HEK293 (cell line): Measurements from ENCODE around the gene URGCP.

Source experiments
- CTCF ChIA-PET: fragments of 350-600 bp; formaldehyde crosslinking; extraction: SDS; loops from one replicate; lab custom pipeline; 2021; ENCODE audit warnings: antibody characterized with exemption; lab: Yijun Ruan, JAX
- POLR2A ChIA-PET: fragments of 300-600 bp; formaldehyde crosslinking; extraction: SDS; loops from one replicate; lab custom pipeline; 2020; ENCODE audit warnings: antibody characterized with exemption, inconsistent platforms; lab: Yijun Ruan, JAX
- H3K27ac ChIP-seq: fragments of 200-500 bp; sonication (Bioruptor generic); 2 replicates; pipeline ENCODE4 v1.5.1; 2014; ENCODE audit warnings: low read depth, low read length, control low read depth, inconsistent platforms; ENCODE audit errors: extremely low read depth
- H3K36me3 ChIP-seq, 2 experiments: fragments of 200-500 bp in 1 of 2; sonication (Bioruptor generic) in 1 of 2; 1 replicate in 1 of 2; 2 replicates in 1 of 2; pipeline ENCODE4 v1.5.1; 2014 to 2017; ENCODE audit warnings: inconsistent platforms in 2 of 2, low read length in 2 of 2; ENCODE audit not compliant: control insufficient read depth in 2 of 2, insufficient read depth in 1 of 2
- H3K4me1 ChIP-seq: fragments of 200-500 bp; sonication (Bioruptor generic); 2 replicates; pipeline ENCODE4 v1.5.1; 2014; ENCODE audit warnings: mild to moderate bottlenecking, low read length, inconsistent platforms; ENCODE audit not compliant: control insufficient read depth, insufficient read depth
- H3K4me3 ChIP-seq: 2 replicates; pipeline ENCODE4 v1.5.1; 2011; ENCODE audit warnings: low read depth, mild to moderate bottlenecking, control low read depth, low read length, moderate library complexity
- H3K9me3 ChIP-seq: fragments of 200-500 bp; sonication (Bioruptor generic); 2 replicates; pipeline ENCODE4 v1.5.1; 2014; ENCODE audit warnings: low read depth, low read length, inconsistent platforms; ENCODE audit not compliant: control insufficient read depth, insufficient read depth
- GLI2 ChIP-seq: fragments of 450-650 bp; formaldehyde crosslinking; IDR thresholded peaks from 2 replicates; pipeline ENCODE4; 2017; ENCODE audit warnings: missing biosample characterization, missing genetic modification characterization, low read depth, borderline replicate concordance
- KLF10 ChIP-seq: fragments of 450-650 bp; IDR thresholded peaks from 2 replicates; pipeline ENCODE4 v1.5.1; 2018; ENCODE audit warnings: missing biosample characterization, mild to moderate bottlenecking, missing genetic modification characterization
- REPIN1 ChIP-seq: fragments of 450-650 bp; formaldehyde crosslinking; IDR thresholded peaks from 2 replicates; pipeline ENCODE4 v1.5.1; 2017; ENCODE audit warnings: missing biosample characterization, missing genetic modification characterization, low read depth
- SALL2 ChIP-seq: fragments of 450-650 bp; formaldehyde crosslinking; IDR thresholded peaks from 2 replicates; pipeline ENCODE4 v1.5.0; 2017; ENCODE audit warnings: missing biosample characterization, mild to moderate bottlenecking, missing genetic modification characterization, borderline replicate concordance
- SP2 ChIP-seq: fragments of 450-650 bp; formaldehyde crosslinking; IDR thresholded peaks from 2 replicates; pipeline ENCODE4 v1.5.1; 2016; ENCODE audit warnings: missing biosample characterization, missing genetic modification characterization
- TSHZ1 ChIP-seq: fragments of 450-650 bp; formaldehyde crosslinking; IDR thresholded peaks from 2 replicates; pipeline ENCODE4 v1.5.1; 2016; ENCODE audit warnings: missing biosample characterization, missing genetic modification characterization, borderline replicate concordance
- WT1 ChIP-seq: fragments of 450-650 bp; formaldehyde crosslinking; IDR thresholded peaks from 2 replicates; pipeline ENCODE4 v1.5.1; 2016; ENCODE audit warnings: missing biosample characterization, missing genetic modification characterization
- ZBTB17 ChIP-seq: fragments of 450-650 bp; formaldehyde crosslinking; IDR thresholded peaks from 2 replicates; pipeline ENCODE4 v1.5.1; 2016; ENCODE audit warnings: missing biosample characterization, missing genetic modification characterization
- ZNF16 ChIP-seq: fragments of 450-650 bp; formaldehyde crosslinking; IDR thresholded peaks from 2 replicates; pipeline ENCODE4 v1.5.1; 2016; ENCODE audit warnings: low read depth, missing biosample characterization, missing genetic modification characterization
- ZNF174 ChIP-seq: fragments of 450-650 bp; formaldehyde crosslinking; IDR thresholded peaks from 2 replicates; pipeline ENCODE4 v1.5.0; 2017; ENCODE audit warnings: missing biosample characterization, mild to moderate bottlenecking, missing genetic modification characterization
- ZNF19 ChIP-seq: fragments of 450-650 bp; formaldehyde crosslinking; IDR thresholded peaks from 2 replicates; pipeline ENCODE4; 2016; ENCODE audit warnings: missing biosample characterization, missing genetic modification characterization, low read depth
- ZNF2 ChIP-seq: fragments of 450-650 bp; formaldehyde crosslinking; IDR thresholded peaks from 2 replicates; pipeline ENCODE4 v1.5.1; 2016; ENCODE audit warnings: missing biosample characterization, missing genetic modification characterization
- ZNF354C ChIP-seq: fragments of 450-650 bp; formaldehyde crosslinking; IDR thresholded peaks from 2 replicates; pipeline ENCODE4 v1.5.1; 2016; ENCODE audit warnings: missing biosample characterization, missing genetic modification characterization, low read depth, borderline replicate concordance
- ZNF391 ChIP-seq: fragments of 450-650 bp; formaldehyde crosslinking; IDR thresholded peaks from 2 replicates; pipeline ENCODE4 v1.5.1; 2016; ENCODE audit warnings: low read depth, missing biosample characterization, missing genetic modification characterization, borderline replicate concordance
- ZNF423 ChIP-seq: fragments of 450-650 bp; formaldehyde crosslinking; IDR thresholded peaks from 2 replicates; pipeline ENCODE4 v1.5.1; 2016; ENCODE audit warnings: missing biosample characterization, missing genetic modification characterization
- ZNF513 ChIP-seq: fragments of 450-650 bp; IDR thresholded peaks from 2 replicates; pipeline ENCODE4 v1.5.1; 2018; ENCODE audit warnings: missing biosample characterization, missing genetic modification characterization
- ZNF529 ChIP-seq: fragments of 450-650 bp; formaldehyde crosslinking; IDR thresholded peaks from 2 replicates; pipeline ENCODE4 v1.5.1; 2017; ENCODE audit warnings: missing genetic modification characterization, missing biosample characterization; ENCODE audit not compliant: insufficient replicate concordance
- ZNF530 ChIP-seq: fragments of 450-650 bp; formaldehyde crosslinking; IDR thresholded peaks from 2 replicates; pipeline ENCODE4 v1.5.1; 2016; ENCODE audit warnings: low read depth, missing biosample characterization, missing genetic modification characterization
- ZNF555 ChIP-seq: fragments of 450-650 bp; formaldehyde crosslinking; conservative IDR thresholded peaks from 2 replicates; pipeline ENCODE4 v1.5.1; 2017; ENCODE audit warnings: missing biosample characterization, mild to moderate bottlenecking, missing genetic modification characterization, inconsistent platforms
- ZNF660 ChIP-seq: fragments of 450-650 bp; IDR thresholded peaks from 2 replicates; pipeline ENCODE4 v1.5.1; 2018; ENCODE audit warnings: missing biosample characterization, mild to moderate bottlenecking, missing genetic modification characterization
- ZNF670 ChIP-seq: fragments of 450-650 bp; formaldehyde crosslinking; IDR thresholded peaks from 2 replicates; pipeline ENCODE4 v1.5.1; 2016; ENCODE audit warnings: missing biosample characterization, missing genetic modification characterization, low read depth
- ZNF76 ChIP-seq: fragments of 450-650 bp; formaldehyde crosslinking; IDR thresholded peaks from 2 replicates; pipeline ENCODE4; 2016; ENCODE audit warnings: low read depth, missing biosample characterization, missing genetic modification characterization, borderline replicate concordance
- ZNF776 ChIP-seq: fragments of 450-650 bp; formaldehyde crosslinking; IDR thresholded peaks from 2 replicates; pipeline ENCODE4 v1.5.0; 2017; ENCODE audit warnings: missing biosample characterization, missing genetic modification characterization, borderline replicate concordance
- ZNF792 ChIP-seq: fragments of 450-650 bp; formaldehyde crosslinking; IDR thresholded peaks from 2 replicates; pipeline ENCODE4 v1.5.1; 2016; ENCODE audit warnings: missing biosample characterization, missing genetic modification characterization

Gene URGCP

GRCh38 chr7:43877968-43878864 lies 28.2 kb downstream of the URGCP start:
- H3K27ac ChIP-seq: no peak overlapping the region
- TF ChIP-seq SALL2 (tag by site-specific recombination) (no peak), ZNF174 (tag by site-specific recombination) (no peak), WT1 (tag by site-specific recombination) (no peak), ZNF513 (tag by site-specific recombination) (no peak), ZNF2 (tag by site-specific recombination) (no peak), ZBTB17 (tag by site-specific recombination) (no peak), ZNF792 (tag by site-specific recombination) (no peak), ZNF16 (tag by site-specific recombination) (no peak), ZNF530 (tag by site-specific recombination) (no peak), KLF10 (tag by site-specific recombination) (no peak)
- TF ChIP-seq, all 188 proteins: peak for 0
- ChIA-PET CTCF (no interaction called here), POLR2A (interaction anchor here (1.6 kb wide), 1 partner anchor 9 kb away, joined by 5 read pairs; the partner anchor contains the start of gene MRPS24)
- H3K4me1 ChIP-seq: no peaks in the 10 kb centered on the region
- peaks cover 19 to 73% of the 10 kb centered on the region in 2 experiments for H3K36me3 ChIP-seq
- no peak overlapping the region for H3K4me3 ChIP-seq
- H3K9me3 ChIP-seq: no peaks in the 10 kb centered on the region

- H3K4me3 ChIP-seq: no peak overlapping the region
- H3K9me3 ChIP-seq: no peaks in the 10 kb centered on the region
- H3K27ac ChIP-seq: no peak overlapping the region
- H3K36me3 ChIP-seq: peaks cover 19 to 71% of the 10 kb centered on the region in 2 experiments
- CTCF ChIA-PET: no interaction called here
- H3K4me1 ChIP-seq: no peaks in the 10 kb centered on the region
- POLR2A ChIA-PET: no interaction called here
- TF ChIP-seq ZNF423: no peak
- no peak for TF ChIP-seq ZNF529 (tag by site-specific recombination)
- no peak for TF ChIP-seq ZNF513 (tag by site-specific recombination)
- TF ChIP-seq ZNF354C (tag by site-specific recombination): no peak
- no peak for TF ChIP-seq REPIN1
- no peak for TF ChIP-seq ZNF76 (tag by site-specific recombination)
- TF ChIP-seq TSHZ1 (tag by site-specific recombination): no peak
- no peak for TF ChIP-seq ZNF670
- TF ChIP-seq ZNF555: no peak
- TF ChIP-seq ZNF660 (tag by site-specific recombination): no peak
- TF ChIP-seq SP2 (tag by site-specific recombination): no peak
- TF ChIP-seq ZNF391 (tag by site-specific recombination): no peak
- no peak for TF ChIP-seq SALL2 (tag by site-specific recombination)
- no peak for TF ChIP-seq ZNF776 (tag by site-specific recombination)
- no peak for TF ChIP-seq ZNF19 (tag by site-specific recombination)
- no peak for TF ChIP-seq GLI2
These were observed 29.2 kb downstream of the URGCP start for GRCh38 chr7:43876976-43877745.
